Epithelial cell of proximal tubule (primary cell): Measurements from ENCODE around the gene PPP1R37. TPM values are rescaled to one million over a fixed set of nuclear protein-coding genes. Genes with fewer than 3 reads are reported as not detected.

Experiments used
- DNase-seq: peaks from one replicate; pipeline ENCODE4 v3.0.0-alpha.2; 2011; ENCODE audit warnings: low read depth
- H3K4me3 ChIP-seq: 2 replicates; pipeline ENCODE4 v1.5.1; 2011; ENCODE audit warnings: low read depth, mild to moderate bottlenecking, low read length
- total RNA-seq: library from RNA; depleted of rRNA; stranded (reverse); fragments of >200 nt; gene quantifications from 2 replicates; pipeline ENCODE4 v1.2.3, GENCODE V29; 2015
- TF ChIP-seq, protein P1 (sequence below): conservative IDR thresholded peaks from 2 replicates; pipeline ENCODE4 v1.5.1; 2012; ENCODE audit warnings: low read depth, mild to moderate bottlenecking, low read length

Gene PPP1R37
- total RNA-seq, 1 donor from 2014 or later, result 64.0 TPM

DNA sequence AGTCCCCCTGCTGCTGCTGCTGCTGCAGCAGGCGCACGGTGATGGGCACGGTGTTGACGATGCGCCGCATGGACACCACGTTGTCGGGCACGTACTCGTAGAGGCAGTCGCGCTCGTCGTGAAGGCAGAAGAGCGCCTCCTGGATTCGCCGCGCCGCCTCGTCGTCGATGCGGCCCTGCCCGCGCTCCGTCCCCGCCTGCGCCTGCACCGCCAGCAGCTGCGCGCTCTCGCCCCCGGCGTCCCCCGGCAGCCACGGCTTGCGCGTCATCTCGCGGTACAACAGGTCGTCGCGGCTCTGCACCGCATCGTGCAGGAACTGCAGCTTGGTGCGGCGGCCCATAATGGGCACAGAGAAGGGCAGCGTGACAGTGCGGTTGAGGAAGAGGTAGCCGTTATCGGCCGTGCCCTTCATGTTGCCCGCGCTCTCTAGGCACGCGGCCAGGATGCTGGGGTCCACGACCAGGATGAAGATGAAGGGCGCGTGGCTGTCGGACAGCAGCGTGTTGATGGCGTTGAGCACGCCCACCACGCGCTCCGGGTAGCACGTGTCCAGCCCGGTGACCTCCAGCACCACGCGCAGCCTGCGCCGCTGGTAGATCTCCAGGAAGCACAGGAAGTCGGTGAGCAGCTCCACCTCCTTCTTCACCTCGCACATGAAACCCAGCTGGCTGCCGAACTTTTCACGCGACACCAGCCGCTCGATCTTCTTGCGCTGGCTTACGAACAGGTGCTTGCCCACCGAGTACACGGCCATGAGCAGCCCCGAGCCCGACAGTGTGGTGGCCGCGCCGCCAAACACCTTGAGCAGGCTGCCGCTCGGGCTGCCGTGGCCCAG, 59.7 kb downstream of the PPP1R37 start:
- peak overlapping the region; percentile 30 for H3K4me3 ChIP-seq
- TF ChIP-seq, protein P1, sequence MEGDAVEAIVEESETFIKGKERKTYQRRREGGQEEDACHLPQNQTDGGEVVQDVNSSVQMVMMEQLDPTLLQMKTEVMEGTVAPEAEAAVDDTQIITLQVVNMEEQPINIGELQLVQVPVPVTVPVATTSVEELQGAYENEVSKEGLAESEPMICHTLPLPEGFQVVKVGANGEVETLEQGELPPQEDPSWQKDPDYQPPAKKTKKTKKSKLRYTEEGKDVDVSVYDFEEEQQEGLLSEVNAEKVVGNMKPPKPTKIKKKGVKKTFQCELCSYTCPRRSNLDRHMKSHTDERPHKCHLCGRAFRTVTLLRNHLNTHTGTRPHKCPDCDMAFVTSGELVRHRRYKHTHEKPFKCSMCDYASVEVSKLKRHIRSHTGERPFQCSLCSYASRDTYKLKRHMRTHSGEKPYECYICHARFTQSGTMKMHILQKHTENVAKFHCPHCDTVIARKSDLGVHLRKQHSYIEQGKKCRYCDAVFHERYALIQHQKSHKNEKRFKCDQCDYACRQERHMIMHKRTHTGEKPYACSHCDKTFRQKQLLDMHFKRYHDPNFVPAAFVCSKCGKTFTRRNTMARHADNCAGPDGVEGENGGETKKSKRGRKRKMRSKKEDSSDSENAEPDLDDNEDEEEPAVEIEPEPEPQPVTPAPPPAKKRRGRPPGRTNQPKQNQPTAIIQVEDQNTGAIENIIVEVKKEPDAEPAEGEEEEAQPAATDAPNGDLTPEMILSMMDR, result no peak
- no peak for DNase-seq

DNA sequence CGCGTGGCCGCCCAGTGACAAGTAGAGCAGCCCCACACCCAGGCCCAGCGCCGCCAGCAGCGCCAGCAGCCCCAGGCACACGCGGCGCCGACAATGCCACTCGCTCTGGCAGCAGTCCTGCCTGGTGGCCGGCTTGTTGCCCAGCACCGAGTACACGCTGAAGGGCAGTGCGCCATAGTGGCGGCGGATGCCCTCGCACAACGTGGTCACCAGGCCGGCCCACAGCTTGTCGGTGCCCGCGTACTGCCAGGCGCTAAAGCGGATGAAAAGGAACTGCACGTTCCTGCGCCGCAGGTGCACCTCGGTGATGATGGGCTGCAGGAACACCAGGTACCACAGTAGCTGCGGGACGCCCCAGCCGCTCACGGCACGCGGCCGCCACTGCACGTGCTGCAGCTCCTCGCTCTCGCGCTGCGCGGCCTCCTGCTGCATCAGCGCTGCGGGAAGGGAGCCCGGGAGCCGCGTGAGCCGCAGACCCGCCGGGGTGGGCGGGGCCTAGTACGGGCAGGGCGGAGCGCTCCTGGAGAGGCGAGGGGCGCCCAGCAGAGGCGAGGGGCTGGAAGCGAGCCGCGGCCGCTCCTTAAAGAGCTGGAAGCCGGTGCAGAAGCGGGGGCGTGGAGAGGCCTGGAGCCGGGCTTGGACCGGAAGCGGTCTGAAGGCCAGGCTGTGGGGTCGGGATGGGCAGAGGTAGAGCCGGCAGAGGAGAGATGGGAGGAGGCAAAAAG, 60.5 kb downstream of the PPP1R37 start:
- TF ChIP-seq, protein P1, result no peak
- no peak for DNase-seq

DNA sequence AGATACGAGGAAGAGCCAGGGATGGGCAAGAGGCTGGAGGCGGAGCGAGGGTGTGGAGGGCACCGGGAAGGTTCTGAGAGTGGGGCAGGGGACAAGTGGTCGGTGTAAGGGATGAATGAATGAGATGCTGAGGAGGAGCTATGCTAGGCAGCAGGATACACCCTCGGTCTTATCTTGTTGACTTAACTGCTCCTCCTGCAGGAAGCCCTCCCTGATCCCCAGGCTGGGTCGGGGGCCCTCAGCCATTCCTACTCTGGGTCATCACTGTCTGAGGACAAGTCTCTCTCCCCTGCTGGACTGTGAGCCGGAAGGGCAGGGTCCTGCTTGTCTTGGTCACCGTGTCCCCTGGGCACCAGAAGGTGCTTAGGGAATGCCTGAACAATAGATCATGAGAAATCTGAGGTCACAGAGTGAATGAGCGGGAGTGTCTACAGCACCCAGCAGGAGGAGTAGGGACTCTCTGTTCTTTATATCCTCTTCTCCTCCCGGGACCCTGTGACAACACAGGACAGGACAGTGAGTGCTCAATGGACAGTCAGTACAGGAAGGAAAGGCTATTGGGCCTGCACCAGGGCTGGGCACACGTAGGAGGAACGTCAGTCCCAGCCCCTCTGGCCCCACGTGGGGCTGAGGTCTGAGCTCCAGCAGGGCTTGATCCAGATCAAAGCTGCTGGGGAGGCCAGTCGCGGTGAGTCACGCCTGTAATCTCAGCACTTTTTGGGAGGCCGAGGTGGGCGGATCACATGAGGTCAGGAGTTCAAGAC, 61.3 kb downstream of the PPP1R37 start:
- TF ChIP-seq, protein P1, result peak; percentile 17
- DNase-seq, result no peak
- H3K4me3 ChIP-seq, result no peak overlapping the region

More for the DNA sequence above, 60.5 kb downstream of the PPP1R37 start:
- H3K4me3 ChIP-seq, result peak overlapping the region; percentile 30

DNA sequence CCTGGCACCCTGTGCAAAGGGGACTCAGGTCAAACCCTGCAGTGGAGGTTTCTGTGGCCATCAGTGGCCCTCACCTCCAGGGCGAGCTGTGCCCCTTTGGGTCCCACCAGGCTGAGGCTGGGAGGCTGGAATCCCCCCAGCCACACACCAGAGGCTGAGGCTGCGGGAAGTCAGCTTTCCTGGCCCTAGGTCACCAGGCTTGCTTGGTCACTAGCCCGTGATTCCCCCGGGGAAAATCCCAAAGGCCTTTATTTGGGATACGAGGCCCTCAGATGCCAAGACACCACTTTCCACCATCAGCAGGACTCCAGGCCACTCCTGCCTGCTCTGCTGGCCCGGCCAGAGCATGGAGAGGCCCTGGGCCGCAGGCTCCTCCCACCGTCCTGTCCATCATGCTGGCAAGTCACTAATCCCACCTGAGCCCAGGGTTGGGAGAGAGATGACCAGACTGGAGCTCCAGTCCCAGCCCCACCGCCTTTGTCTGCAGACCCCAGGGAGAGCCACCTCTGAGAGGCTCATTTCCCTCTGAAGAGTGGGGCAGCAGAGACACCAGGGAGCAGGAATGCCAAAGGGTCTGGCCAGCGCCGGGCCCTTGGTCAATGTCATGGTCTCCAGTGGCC, 63.1 kb downstream of the PPP1R37 start:
- no peak for DNase-seq
- TF ChIP-seq, protein P1, result no peak
- no peak overlapping the region for H3K4me3 ChIP-seq

DNA sequence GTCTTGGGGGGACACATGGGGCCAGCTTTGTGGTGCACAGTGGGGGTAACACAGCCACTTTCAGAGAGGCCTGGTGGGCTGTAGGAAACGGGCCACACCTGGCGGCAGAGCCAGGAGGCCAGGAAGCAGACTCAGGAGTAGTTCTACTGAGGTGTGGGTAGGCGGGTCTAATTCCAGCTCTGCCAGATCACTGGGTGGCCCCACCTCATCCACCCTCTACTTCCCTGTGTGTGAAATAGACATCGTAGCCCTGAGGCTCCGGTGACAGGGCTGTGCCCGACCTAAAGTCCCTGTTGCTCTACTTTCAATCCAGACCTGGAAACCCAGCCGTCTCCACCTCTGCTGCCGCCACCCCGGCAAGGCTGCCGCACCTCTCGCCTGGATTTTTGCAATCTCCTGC, 63.8 kb downstream of the PPP1R37 start:
- H3K4me3 ChIP-seq, result no peak overlapping the region
- DNase-seq, result no peak
- TF ChIP-seq, protein P1, result no peak

DNA sequence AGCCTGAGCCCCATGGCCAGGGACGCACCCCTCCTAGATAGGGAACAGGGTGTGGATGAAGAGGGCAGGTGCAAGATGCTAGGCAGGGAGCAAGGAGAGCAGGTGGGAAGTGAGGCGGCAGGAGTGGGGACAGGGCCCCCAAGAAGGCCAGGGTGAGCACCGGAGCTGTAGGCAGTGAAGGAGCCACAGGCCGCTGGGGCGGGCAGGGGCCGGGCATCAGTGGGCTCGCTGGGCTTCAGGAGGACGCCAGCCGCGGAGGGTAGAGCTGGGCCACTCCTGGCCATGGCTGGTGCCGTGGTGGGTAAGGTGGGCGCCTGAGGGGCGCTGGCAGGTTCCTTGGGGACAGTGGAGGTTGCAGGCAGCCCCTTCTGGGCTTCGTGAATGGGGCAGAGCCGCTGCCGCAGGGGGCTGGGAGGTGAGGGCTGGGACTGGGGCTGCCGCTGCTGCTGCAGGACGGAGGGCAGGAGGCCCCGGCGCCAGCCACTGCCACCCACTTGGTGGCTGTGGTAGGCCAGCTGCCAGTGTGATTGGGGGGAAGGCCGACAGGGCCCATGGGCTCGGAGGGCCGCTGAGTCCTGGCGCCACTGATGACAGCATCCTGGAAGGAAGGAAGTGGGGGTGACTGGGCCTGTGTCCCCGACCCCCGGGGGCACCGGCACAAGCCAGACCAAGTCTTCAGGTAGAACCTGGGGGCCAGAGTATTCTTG, 65.7 kb downstream of the PPP1R37 start:
- no peak overlapping the region for H3K4me3 ChIP-seq
- TF ChIP-seq, protein P1, result no peak
- no peak for DNase-seq
